Upper lobe of right lung (tissue), 1 donor: Measurements from ENCODE around the gene SLC2A1. TPM values are rescaled to one million over a fixed set of nuclear protein-coding genes. Genes with fewer than 3 reads are reported as not detected.

ENCODE experiments used
- ATAC-seq: fragments of 200-7000 bp; cut with Tn5 transposase; one replicate; pipeline ENCODE4 v1.9.1; 2020; ENCODE audit warnings: mild to moderate bottlenecking, moderate library complexity
- DNase-seq: peaks from one replicate; pipeline ENCODE4 v3.0.0-alpha.2; 2020
- H3K27ac ChIP-seq: fragments of 200-600 bp; one replicate; pipeline ENCODE4 v1.8.0; 2022
- H3K27me3 ChIP-seq: fragments of 200-600 bp; one replicate; pipeline ENCODE4 v1.8.0; 2022; ENCODE audit warnings: mild to moderate bottlenecking
- H3K36me3 ChIP-seq: fragments of 200-600 bp; one replicate; pipeline ENCODE4 v1.8.0; 2022
- H3K4me1 ChIP-seq: fragments of 200-600 bp; one replicate; pipeline ENCODE4 v1.8.0; 2022
- H3K4me3 ChIP-seq: fragments of 200-600 bp; one replicate; pipeline ENCODE4 v1.8.0; 2022; ENCODE audit warnings: mild to moderate bottlenecking
- H3K9me3 ChIP-seq: fragments of 200-600 bp; one replicate; pipeline ENCODE4 v1.8.0; 2022
- CTCF ChIP-seq: fragments of 200-600 bp; IDR thresholded peaks from one replicate; pipeline ENCODE4 v1.8.0; 2022; ENCODE audit warnings: antibody characterized with exemption
- intact Hi-C: fragments of 100-400 bp; cut with DNase I; formaldehyde crosslinking; loops from one replicate; pipeline ENCODE4 v1.11.0; 2022
- total RNA-seq: library from RNA; stranded (reverse); fragmentation: NEBNext Ultra II Directional; extraction: Animal tissue kit (Norgen Biotek cat#: 25700); gene quantifications from one replicate; pipeline ENCODE4 v1.2.1, GENCODE V29; 2021
- donor health status: DM: no; HTN: yes; CAD: no; lungs with severe emphysema.

SLC2A1 gene
- total RNA-seq, 1 donor from 2014 or later: 12.9 TPM

- Histone ChIP-seq H3K9me3 (no peaks in the 10 kb centered on the region), H3K36me3 (no peaks in the 10 kb centered on the region), H3K27me3 (no peaks in the 10 kb centered on the region), H3K4me3 (no peak overlapping the region), H3K4me1 (no peaks in the 10 kb centered on the region), H3K27ac (no peak overlapping the region)
- DNase-seq (no peak), ATAC-seq (no peak)
- no peak for TF ChIP-seq CTCF
- intact Hi-C loops: no loop called here
These were observed 37.8 kb upstream of the SLC2A1 start for GRCh38 chr1:42996384-42996970.

GRCh38 chr1:42993502-42994136 is 35.0 kb upstream of the SLC2A1 start:
- Histone ChIP-seq H3K9me3 (no peaks in the 10 kb centered on the region), H3K27ac (no peak overlapping the region), H3K27me3 (no peaks in the 10 kb centered on the region), H3K36me3 (no peaks in the 10 kb centered on the region), H3K4me1 (no peaks in the 10 kb centered on the region), H3K4me3 (no peak overlapping the region)
- TF ChIP-seq CTCF: no peak
- intact Hi-C loops: no loop called here
- ATAC-seq (peak; percentile 64), DNase-seq (no peak)

DNA sequence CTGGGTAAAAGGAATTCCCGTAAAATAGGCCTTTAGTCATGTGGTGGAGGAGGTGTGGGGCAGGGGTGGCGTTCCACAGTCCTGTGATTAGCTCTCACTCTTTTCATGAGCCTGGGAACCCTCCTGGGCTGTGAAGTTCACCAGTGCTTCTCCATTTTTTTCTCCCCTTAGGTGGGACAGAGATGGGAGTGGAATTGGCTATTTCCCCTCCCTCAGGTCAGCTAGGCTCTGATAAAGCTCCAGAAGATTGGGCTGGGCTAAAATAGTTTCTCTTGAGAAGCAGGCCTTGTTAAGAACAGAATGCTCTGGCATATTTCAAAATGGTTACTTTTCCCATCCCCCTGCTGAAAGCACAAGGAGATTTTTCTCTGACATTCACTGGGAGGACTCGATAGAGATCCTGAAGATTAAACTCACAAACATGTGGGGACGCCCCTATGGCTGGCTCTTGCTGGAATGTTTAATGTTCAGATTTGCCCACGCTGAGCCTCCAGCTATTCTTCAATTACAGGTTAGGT is 33.4 kb upstream of the SLC2A1 start:
- Histone ChIP-seq H3K4me1 (no peaks in the 10 kb centered on the region), H3K27ac (no peak overlapping the region), H3K36me3 (no peaks in the 10 kb centered on the region), H3K4me3 (no peak overlapping the region), H3K9me3 (no peaks in the 10 kb centered on the region), H3K27me3 (no peaks in the 10 kb centered on the region)
- ATAC-seq: no peak
- intact Hi-C loops: no loop called here
- DNase-seq: no peak
- TF ChIP-seq CTCF: no peak

GRCh38 chr1:42990757-42991346 is 32.2 kb upstream of the SLC2A1 start:
- Histone ChIP-seq H3K4me3 (no peak overlapping the region), H3K36me3 (no peaks in the 10 kb centered on the region), H3K9me3 (no peaks in the 10 kb centered on the region), H3K27ac (no peak overlapping the region), H3K4me1 (no peaks in the 10 kb centered on the region), H3K27me3 (no peaks in the 10 kb centered on the region)
- ATAC-seq (no peak), DNase-seq (no peak)
- no peak for TF ChIP-seq CTCF
- intact Hi-C loops: no loop called here

DNA sequence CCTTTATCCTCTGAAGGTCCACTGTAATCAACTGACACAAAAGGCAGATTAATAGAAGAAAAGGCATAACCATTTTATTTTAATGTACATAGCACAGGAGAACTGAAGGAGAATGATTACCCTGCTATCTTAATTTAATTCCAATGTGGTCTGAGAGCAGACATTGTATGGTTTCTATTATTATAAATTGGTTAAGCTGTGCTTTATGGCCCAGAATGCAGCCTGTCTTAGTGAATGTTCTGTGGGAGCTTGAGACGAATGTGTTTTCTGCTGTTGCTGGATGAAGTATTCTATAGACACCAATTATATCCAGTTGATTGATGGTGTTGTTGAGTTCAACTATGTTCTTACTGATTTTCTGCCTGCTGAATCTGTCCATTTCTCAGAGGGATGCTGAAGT is 25.0 kb upstream of the SLC2A1 start:
- intact Hi-C loops: no loop called here
- H3K9me3 ChIP-seq: no peaks in the 10 kb centered on the region
- no peaks in the 10 kb centered on the region for H3K27me3 ChIP-seq
- H3K4me3 ChIP-seq: no peak overlapping the region
- TF ChIP-seq CTCF: no peak
- H3K36me3 ChIP-seq: no peaks in the 10 kb centered on the region
- no peaks in the 10 kb centered on the region for H3K4me1 ChIP-seq
- DNase-seq: no peak
- H3K27ac ChIP-seq: no peak overlapping the region
- no peak for ATAC-seq
